Measurements from ENCODE around the gene CDK8.

The CDK8 gene

GRCh38 chr13:26216042-26216441, 37.9 kb upstream of the CDK8 start:
- 100% methylated on average over 1 of the region's 2 CpGs for WGBS
- no peak overlapping the region for H3K23ac ChIP-seq (ENCODE audit: low read length in 2 of 2)
- no peak for DNase-seq

GRCh38 chr13:26219726-26220125, 34.2 kb upstream of the CDK8 start:
- Histone ChIP-seq H3K36me3 (ENCODE audit: control insufficient read depth in 1 of 2, insufficient read depth in 2 of 2, low read depth in 1 of 2, low read length in 2 of 2) (peaks cover 10 to 55% of the 10 kb centered on the region in 2 experiments), H3K4me1 (ENCODE audit: control insufficient read depth, insufficient read depth, low read depth, low read length) (peaks cover 3% of the 10 kb centered on the region), H3K4me3 (ENCODE audit: insufficient read depth in 1 of 2, low read depth in 1 of 2, low read length in 2 of 2) (peak overlapping the region in 1 of 2 experiments; percentile 87), H2BK120ac (ENCODE audit: low read depth, low read length) (no peak overlapping the region), H3K79me1 (replicated peaks; ENCODE audit: low read length, poor library complexity, severe bottlenecking) (peaks cover 12% of the 10 kb centered on the region), H2BK5ac (ENCODE audit: low read depth, low read length, poor library complexity, severe bottlenecking) (no peak overlapping the region), H2BK15ac (ENCODE audit: low read depth, poor library complexity, severe bottlenecking) (no peak overlapping the region), H4K8ac (ENCODE audit: low read length) (no peak overlapping the region), H2AK5ac (ENCODE audit: low read length, severe bottlenecking) (no peak overlapping the region), H3K9ac (ENCODE audit: low read length) (peak overlapping the region; percentile 98), H3K23ac (ENCODE audit: low read length in 2 of 2) (no peak overlapping the region), H2BK12ac (ENCODE audit: low read length in 2 of 2) (no peak overlapping the region), H3K4me2 (ENCODE audit: low read length, poor library complexity, severe bottlenecking) (no peak overlapping the region), H3K18ac (ENCODE audit: low read depth in 1 of 2, low read length in 2 of 2) (no peak overlapping the region), H3K14ac (ENCODE audit: low read length in 2 of 2) (no peak overlapping the region), H3K27ac (ENCODE audit: low read length, poor library complexity, severe bottlenecking) (no peak overlapping the region), H3K27me3 (ENCODE audit: control insufficient read depth in 1 of 2, insufficient read depth in 1 of 2, low read length in 2 of 2) (no peaks in the 10 kb centered on the region), H3K4ac (ENCODE audit: low read depth in 1 of 2, low read length in 2 of 2) (no peak overlapping the region), H3K9me3 (ENCODE audit: control insufficient read depth, low read length) (no peaks in the 10 kb centered on the region), H2AFZ (ENCODE audit: low read depth, low read length) (no peak overlapping the region), H4K91ac (ENCODE audit: low read length) (no peak overlapping the region)
- no CpG with 5 or more reads among the region's 1 CpG for WGBS
- DNase-seq: peak; percentile 22

More at GRCh38 chr13:26216042-26216441, 37.9 kb upstream of the CDK8 start:
- no peak overlapping the region for H3K18ac ChIP-seq (ENCODE audit: low read depth in 1 of 2, low read length in 2 of 2)
- no peak overlapping the region for H2BK5ac ChIP-seq (ENCODE audit: low read depth, low read length, poor library complexity, severe bottlenecking)
- H3K36me3 ChIP-seq (ENCODE audit: control insufficient read depth in 1 of 2, insufficient read depth in 2 of 2, low read depth in 1 of 2, low read length in 2 of 2): peaks cover 21 to 91% of the 10 kb centered on the region in 2 experiments
- H3K4me2 ChIP-seq (ENCODE audit: low read length, poor library complexity, severe bottlenecking): no peak overlapping the region
- H2AFZ ChIP-seq (ENCODE audit: low read depth, low read length): no peak overlapping the region
- no peak overlapping the region for H4K8ac ChIP-seq (ENCODE audit: low read length)
- no peak overlapping the region for H4K91ac ChIP-seq (ENCODE audit: low read length)
- H2BK15ac ChIP-seq (ENCODE audit: low read depth, poor library complexity, severe bottlenecking): no peak overlapping the region
- no peak overlapping the region for H2BK120ac ChIP-seq (ENCODE audit: low read depth, low read length)
- no peaks in the 10 kb centered on the region for H3K4me1 ChIP-seq (ENCODE audit: control insufficient read depth, insufficient read depth, low read depth, low read length)
- H3K27me3 ChIP-seq (ENCODE audit: control insufficient read depth in 1 of 2, insufficient read depth in 1 of 2, low read length in 2 of 2): no peaks in the 10 kb centered on the region
- no peak overlapping the region for H3K9ac ChIP-seq (ENCODE audit: low read length)
- H2BK12ac ChIP-seq (ENCODE audit: low read length in 2 of 2): no peak overlapping the region
- H3K14ac ChIP-seq (ENCODE audit: low read length in 2 of 2): no peak overlapping the region
- H3K4me3 ChIP-seq (ENCODE audit: insufficient read depth in 1 of 2, low read depth in 1 of 2, low read length in 2 of 2): no peak overlapping the region
- H3K4ac ChIP-seq (ENCODE audit: low read depth in 1 of 2, low read length in 2 of 2): no peak overlapping the region
- no peaks in the 10 kb centered on the region for H3K9me3 ChIP-seq (ENCODE audit: control insufficient read depth, low read length)
- H2AK5ac ChIP-seq (ENCODE audit: low read length, severe bottlenecking): no peak overlapping the region
- no peak overlapping the region for H3K27ac ChIP-seq (ENCODE audit: low read length, poor library complexity, severe bottlenecking)
- peaks cover 17% of the 10 kb centered on the region for H3K79me1 ChIP-seq (replicated peaks; ENCODE audit: low read length, poor library complexity, severe bottlenecking)

GRCh38 chr13:26220575-26220974, 33.4 kb upstream of the CDK8 start:
- no peak overlapping the region for H3K23ac ChIP-seq (ENCODE audit: low read length in 2 of 2)
- H4K91ac ChIP-seq (ENCODE audit: low read length): no peak overlapping the region
- peak overlapping the region in 1 of 2 experiments; percentile 87 for H3K4me3 ChIP-seq (ENCODE audit: insufficient read depth in 1 of 2, low read depth in 1 of 2, low read length in 2 of 2)
- H3K4me1 ChIP-seq (ENCODE audit: control insufficient read depth, insufficient read depth, low read depth, low read length): peaks cover 3% of the 10 kb centered on the region
- H3K27ac ChIP-seq (ENCODE audit: low read length, poor library complexity, severe bottlenecking): no peak overlapping the region
- 11% methylated on average over 1 of the region's 2 CpGs for WGBS
- no peak overlapping the region for H2BK12ac ChIP-seq (ENCODE audit: low read length in 2 of 2)
- H3K27me3 ChIP-seq (ENCODE audit: control insufficient read depth in 1 of 2, insufficient read depth in 1 of 2, low read length in 2 of 2): no peaks in the 10 kb centered on the region
- H3K9ac ChIP-seq (ENCODE audit: low read length): peak overlapping the region; percentile 98
- no peak overlapping the region for H3K4ac ChIP-seq (ENCODE audit: low read depth in 1 of 2, low read length in 2 of 2)
- H2BK5ac ChIP-seq (ENCODE audit: low read depth, low read length, poor library complexity, severe bottlenecking): no peak overlapping the region
- H3K79me1 ChIP-seq (replicated peaks; ENCODE audit: low read length, poor library complexity, severe bottlenecking): peaks cover 7% of the 10 kb centered on the region
- H2AFZ ChIP-seq (ENCODE audit: low read depth, low read length): no peak overlapping the region
- no peak overlapping the region for H3K18ac ChIP-seq (ENCODE audit: low read depth in 1 of 2, low read length in 2 of 2)
- no peak overlapping the region for H2BK120ac ChIP-seq (ENCODE audit: low read depth, low read length)
- no peak overlapping the region for H3K14ac ChIP-seq (ENCODE audit: low read length in 2 of 2)
- H3K9me3 ChIP-seq (ENCODE audit: control insufficient read depth, low read length): no peaks in the 10 kb centered on the region
- H2BK15ac ChIP-seq (ENCODE audit: low read depth, poor library complexity, severe bottlenecking): no peak overlapping the region
- peak; percentile 66 for DNase-seq
- no peak overlapping the region for H2AK5ac ChIP-seq (ENCODE audit: low read length, severe bottlenecking)
- no peak overlapping the region for H4K8ac ChIP-seq (ENCODE audit: low read length)
- H3K4me2 ChIP-seq (ENCODE audit: low read length, poor library complexity, severe bottlenecking): peak overlapping the region; percentile 35
- H3K36me3 ChIP-seq (ENCODE audit: control insufficient read depth in 1 of 2, insufficient read depth in 2 of 2, low read depth in 1 of 2, low read length in 2 of 2): peaks cover 6 to 47% of the 10 kb centered on the region in 2 experiments

GRCh38 chr13:26221399-26221720, 32.6 kb upstream of the CDK8 start:
- H3K9me3 ChIP-seq (ENCODE audit: control insufficient read depth, low read length): no peaks in the 10 kb centered on the region
- no peak overlapping the region for H3K23ac ChIP-seq (ENCODE audit: low read length in 2 of 2)
- peaks cover 3% of the 10 kb centered on the region for H3K4me1 ChIP-seq (ENCODE audit: control insufficient read depth, insufficient read depth, low read depth, low read length)
- no peak overlapping the region for H3K14ac ChIP-seq (ENCODE audit: low read length in 2 of 2)
- no peak overlapping the region for H2BK5ac ChIP-seq (ENCODE audit: low read depth, low read length, poor library complexity, severe bottlenecking)
- H3K36me3 ChIP-seq (ENCODE audit: control insufficient read depth in 1 of 2, insufficient read depth in 2 of 2, low read depth in 1 of 2, low read length in 2 of 2): peaks cover 6 to 39% of the 10 kb centered on the region in 2 experiments
- H3K4me2 ChIP-seq (ENCODE audit: low read length, poor library complexity, severe bottlenecking): peak overlapping the region; percentile 67
- H3K27me3 ChIP-seq (ENCODE audit: control insufficient read depth in 1 of 2, insufficient read depth in 1 of 2, low read length in 2 of 2): peaks cover 0 to 5% of the 10 kb centered on the region in 2 experiments
- H2BK12ac ChIP-seq (ENCODE audit: low read length in 2 of 2): peak overlapping the region in 1 of 2 experiments; percentile 17
- H3K4me3 ChIP-seq (ENCODE audit: insufficient read depth in 1 of 2, low read depth in 1 of 2, low read length in 2 of 2): peak overlapping the region; percentile 85 to 87
- H2BK120ac ChIP-seq (ENCODE audit: low read depth, low read length): peak overlapping the region; percentile 62
- H3K4ac ChIP-seq (ENCODE audit: low read depth in 1 of 2, low read length in 2 of 2): peak overlapping the region in 1 of 2 experiments; percentile 45
- peak overlapping the region; percentile 86 to 89 for H3K18ac ChIP-seq (ENCODE audit: low read depth in 1 of 2, low read length in 2 of 2)
- H3K79me1 ChIP-seq (replicated peaks; ENCODE audit: low read length, poor library complexity, severe bottlenecking): peaks cover 7% of the 10 kb centered on the region
- H2AK5ac ChIP-seq (ENCODE audit: low read length, severe bottlenecking): no peak overlapping the region
- H2AFZ ChIP-seq (ENCODE audit: low read depth, low read length): peak overlapping the region; percentile 74
- DNase-seq: no peak
- peak overlapping the region; percentile 74 for H4K91ac ChIP-seq (ENCODE audit: low read length)
- peak overlapping the region; percentile 93 for H2BK15ac ChIP-seq (ENCODE audit: low read depth, poor library complexity, severe bottlenecking)
- H3K9ac ChIP-seq (ENCODE audit: low read length): peak overlapping the region; percentile 98
- WGBS: under 1% methylated on average over 16 of the region's 16 CpGs
- H4K8ac ChIP-seq (ENCODE audit: low read length): peak overlapping the region; percentile 82
- peak overlapping the region; percentile 95 for H3K27ac ChIP-seq (ENCODE audit: low read length, poor library complexity, severe bottlenecking)

Data from mesenchymal stem cell (in vitro differentiated cells and primary cell).